Stimulated activated CD4-positive, alpha-beta T cell treated with anti-CD3 and anti-CD28 coated beads, Interleukin-2, amount 100 ng/mL, for 4 hours (primary cell): Measurements from ENCODE around the gene MBP.

Source experiments
- DNase-seq: peaks from one replicate; pipeline ENCODE4 v3.0.0-alpha.2; 2020; ENCODE audit warnings: low read depth

Gene MBP

DNA sequence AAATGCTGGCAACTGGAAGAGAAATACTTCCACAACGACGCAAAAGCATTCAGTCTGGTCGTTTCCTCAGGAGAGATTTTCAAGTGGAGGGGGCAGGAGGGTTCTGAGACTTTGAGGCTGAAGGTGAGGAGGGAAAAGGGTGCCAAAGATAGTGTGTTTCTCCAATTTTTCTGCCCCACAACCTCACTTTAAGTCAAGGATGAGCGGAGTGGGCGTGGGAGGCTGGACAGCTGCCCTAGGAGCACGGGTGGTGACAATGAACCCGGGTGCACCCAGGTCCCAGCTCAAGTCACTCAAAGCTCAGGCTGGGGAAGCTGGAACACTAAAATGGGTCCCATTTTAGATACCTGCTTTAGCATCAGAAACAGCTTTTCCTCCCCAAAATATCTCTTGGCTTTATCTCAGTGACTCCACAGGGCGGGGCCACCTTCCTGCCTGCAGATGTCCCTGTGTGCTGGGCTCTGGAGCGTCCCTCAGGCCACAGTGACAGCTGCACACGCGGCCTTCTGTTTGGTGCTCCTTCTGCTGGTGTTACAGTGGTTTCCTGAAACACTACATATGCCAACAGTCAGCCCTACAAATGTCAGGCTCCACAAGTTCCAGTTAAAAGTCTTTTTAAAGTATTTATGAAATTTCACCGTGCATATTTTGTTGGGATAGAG is 1.4 kb upstream of the MBP start:
- no peak for DNase-seq

DNA sequence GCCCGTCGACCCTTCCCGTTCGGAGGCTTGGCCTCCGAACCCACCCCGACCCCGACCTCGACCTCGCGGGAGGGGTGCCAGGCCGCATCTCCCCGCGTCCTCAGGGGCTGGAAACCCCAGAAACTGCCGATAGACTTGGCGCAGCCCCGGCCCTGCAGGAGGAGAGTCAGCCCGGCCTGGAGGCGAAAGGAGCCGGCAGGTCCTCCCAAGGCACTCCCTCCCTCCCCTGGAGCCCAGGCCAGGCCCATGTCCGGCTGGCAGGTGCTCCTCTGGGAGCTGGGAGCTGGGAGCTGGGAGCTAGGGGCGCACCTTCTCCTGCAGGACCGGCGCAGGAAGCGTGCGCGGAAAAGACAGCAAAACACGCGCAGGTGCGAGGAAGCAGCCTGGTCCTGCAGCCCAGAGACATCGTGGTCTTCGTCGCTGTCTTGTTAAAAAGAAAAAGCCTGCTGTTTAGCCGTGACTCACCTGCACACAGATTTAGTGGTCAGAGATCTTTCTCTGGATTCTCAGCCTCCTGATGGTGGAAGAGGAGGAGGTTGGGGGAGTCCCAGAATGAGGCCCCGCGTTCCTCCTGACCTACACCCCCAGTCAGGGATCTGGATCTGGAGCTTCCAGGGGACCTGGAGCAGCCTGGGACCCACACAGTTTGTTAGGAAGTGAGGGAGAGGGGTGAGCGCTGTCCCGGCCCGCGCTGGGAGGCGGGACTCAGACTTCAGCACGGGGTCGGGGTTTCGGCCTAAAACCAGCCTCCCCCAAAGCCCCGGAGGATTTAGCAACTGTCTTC is 660 bp upstream of the MBP start:
- no peak for DNase-seq

DNA sequence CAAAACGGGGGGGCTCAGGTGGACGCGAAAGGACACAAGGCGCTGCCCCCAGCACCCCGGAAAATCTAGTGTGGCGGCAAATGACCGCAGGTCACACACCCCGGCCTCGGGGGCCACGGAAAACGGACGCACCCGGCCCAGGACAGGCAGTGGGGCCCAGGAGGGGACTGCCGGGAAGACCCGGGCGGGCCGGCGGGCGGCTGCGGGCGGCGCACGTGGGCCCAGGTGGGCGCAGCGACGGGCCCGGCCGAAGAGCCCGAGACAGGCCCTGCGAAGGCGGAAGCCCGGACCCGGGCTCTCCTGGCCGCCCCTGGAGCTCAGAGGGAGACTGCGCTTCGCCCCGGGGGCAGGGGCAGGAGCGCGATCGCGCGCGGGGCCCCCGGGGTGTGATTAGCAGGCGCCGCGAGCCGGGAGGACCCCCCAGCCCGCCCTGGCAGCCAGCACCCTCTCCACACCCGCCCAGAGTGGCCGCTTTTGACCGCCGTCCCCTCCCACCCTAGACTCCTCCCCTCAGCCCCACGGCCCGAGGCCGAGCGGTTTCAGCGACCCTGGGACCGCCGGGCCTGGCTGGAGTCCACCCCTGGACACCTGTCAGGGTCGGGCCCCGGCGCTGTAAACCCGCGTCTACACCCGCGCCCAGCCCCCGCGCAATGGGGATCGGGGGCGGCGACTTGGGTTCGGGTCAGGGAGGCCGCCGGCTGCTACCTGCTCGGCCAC is 773 bp downstream of the MBP start:
- no peak for DNase-seq

DNA sequence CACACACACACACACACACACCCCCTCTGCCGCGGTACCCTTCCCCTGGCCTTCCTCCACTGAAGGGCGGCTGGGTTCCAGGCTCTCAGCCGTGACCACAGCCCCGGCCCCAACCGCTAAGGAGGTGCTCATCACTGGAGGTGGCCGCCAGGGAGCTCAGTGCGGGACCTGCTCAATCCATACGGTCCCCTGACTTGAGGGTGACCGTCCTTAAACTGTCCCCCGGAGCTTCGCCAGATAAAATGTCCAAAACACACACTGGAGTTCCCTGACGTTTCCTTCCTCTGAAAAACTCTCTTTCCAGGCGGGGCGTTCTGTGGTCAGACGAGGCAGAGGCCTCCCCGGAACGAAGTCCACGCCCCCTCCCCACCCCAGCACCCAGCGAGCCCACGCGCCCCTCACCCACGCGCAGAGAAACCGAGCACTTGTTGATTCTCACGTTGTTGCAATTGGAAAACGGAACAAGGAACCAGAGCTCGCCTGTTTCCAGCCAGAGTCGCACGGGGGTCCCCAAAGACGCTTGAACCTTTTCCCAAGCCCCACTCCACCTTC is 1.4 kb downstream of the MBP start:
- peak; percentile 66 for DNase-seq

DNA sequence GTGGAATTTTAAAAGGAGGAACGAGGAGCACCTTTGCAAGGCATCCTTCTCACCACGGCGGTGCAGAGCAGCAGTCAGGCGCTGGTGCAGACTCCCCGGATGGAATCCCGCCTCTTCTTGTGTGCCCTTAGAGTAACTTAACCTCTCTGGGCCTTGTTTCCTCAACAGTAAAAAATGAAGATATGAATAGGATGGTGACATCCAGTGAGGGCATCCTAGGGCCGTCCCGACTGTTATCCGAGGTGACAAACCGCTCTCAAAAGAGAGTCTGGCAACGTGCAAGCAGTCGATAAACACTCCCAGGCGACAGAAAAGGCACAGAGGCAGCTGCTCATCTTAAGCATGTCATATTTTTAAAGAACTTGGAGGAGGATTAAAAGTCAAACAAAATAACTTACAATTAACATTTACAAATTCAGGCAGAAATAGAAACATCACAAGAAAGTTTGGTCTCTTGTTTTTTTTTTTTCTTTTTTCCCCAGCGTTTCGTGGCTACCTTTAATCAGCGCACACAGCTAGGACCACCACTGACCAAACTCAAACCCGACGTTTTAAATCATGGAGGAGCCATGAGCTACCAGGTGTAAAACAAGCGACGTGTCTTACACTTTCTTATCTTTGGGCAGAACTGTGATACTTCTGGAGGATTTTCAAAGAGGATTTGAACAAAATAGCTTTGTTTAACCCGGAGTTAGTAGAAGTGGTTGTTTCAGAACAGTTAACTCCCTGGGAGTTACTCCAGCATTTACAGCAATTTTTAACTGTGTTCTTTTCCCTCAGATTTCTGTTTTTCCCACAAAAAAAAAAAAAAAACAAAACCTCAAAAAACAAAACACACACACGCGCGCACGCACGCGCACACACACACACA is 2.1 kb downstream of the MBP start:
- DNase-seq, result no peak

DNA sequence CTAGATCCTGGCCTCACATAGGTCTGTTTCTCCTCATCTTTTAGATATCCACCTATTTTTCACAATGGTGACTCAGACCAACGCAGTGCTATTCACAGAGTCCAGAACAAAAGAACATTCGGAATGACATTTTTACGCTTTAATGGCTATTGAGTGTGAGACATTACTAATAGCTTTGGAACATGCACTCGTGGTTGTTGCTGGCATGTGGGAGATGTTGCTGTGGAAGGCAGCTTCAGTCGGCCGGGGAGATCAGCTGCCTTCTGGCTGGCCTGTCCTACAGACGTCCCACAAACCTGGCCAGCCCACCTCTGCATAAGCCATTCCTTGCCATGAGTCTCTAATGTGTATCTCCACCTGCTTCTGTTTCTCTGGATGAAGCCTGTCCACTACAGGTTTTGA is 3.4 kb downstream of the MBP start:
- DNase-seq, result no peak

DNA sequence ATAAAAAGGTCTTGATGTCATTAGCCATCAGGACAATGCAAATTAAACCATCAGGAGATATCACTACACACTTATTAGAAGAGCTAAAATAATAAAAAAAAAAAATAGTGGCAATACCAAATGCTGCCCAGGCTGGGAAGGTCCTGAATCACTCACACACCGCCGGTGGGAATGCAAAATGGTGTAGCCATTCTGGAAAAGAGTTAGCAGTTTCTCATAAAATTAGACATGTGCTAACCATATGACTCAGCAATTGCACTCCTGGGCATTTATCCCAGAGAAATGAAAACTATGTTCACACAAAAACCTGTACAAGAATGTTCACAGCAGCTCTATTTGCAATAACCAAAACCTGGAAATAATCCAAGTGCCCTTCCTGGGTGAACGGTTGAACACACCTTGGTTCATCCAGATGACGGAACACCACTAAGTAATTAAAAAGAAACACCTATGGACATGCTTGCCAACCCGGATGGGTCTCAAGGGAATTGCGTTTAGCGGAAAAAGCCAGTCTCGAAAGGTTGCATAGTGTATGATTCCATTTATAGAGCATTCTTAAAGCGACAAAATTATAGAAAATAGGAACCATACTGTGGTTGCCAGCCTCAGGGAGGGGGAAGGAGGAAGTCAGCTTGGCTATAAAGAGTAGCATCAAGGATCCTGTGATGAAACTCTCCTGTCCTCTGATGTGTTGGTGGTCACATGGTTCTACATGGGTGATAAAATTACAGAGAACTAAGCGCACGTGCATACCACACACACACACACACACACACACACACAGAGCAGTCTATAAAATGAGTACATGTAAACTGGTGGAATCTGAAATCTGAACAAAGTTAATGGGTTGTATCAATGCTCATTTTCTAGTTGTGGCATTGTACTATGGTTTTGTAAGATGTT is 4.6 kb downstream of the MBP start:
- no peak for DNase-seq

DNA sequence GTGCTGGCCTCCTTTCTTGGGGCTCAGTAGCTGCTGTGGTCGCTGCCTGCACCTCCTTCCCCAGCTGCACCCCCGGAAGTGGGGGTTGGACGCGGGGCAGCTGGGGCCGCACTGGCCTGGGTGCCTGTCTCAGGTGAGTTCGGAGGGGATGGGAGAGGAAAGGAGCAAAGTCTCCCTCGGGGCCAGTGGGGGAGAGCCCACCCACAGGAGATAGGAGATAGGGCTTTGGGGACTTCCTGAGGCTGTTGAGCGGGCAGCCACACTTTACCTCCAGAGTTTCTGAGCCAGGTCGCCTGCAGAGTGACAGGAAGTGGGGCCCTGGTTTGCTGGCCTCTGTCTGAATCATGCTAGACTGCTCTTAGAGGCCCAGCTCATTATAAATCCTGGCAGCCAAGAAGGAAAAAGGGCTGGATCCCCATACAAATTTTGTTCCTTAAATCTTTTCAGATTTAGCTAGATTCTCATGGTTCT is 8.1 kb downstream of the MBP start:
- DNase-seq, result no peak

DNA sequence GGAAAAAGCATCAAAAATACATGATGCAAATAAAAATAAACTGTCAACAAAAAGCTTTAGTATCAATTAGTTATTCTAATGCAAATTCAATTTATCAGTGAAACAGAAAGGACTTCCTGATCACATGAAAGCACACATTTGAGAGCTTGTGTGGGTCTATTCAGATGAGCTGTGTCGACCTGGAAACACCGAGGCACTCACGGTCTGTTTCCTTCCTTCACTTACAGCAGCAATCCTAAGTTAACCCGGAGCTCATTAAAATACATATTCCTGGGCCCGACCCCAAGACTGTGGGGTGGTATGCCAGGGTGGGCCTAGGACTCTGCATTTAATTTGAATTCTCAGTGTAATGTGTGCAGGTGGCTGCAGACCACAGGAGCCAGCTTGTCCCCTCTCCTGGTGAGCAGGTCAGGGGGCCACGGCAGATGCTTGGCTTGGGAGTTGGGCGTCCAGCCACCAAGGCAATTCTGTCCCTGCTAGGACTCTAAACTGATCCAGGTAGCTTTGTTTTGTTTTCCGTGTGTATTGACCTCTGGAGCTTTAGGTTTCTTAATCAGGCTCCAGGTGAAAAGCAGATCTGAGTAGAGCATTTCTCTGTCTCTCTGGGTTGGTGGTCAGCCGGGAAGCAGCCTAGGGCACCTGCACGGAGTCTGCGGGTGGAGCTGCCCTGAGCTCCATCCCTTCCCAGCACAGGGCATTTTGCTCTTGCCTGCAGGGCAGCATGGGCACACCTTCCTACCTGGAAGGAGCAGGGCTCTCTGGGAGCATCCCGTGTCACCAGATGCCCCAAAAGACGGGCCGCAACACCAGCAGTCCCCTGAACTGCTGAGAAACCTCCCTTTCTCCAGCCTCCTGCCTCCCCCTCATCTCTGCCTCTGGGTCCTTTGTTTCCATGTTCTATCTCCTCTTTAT is 9.0 kb downstream of the MBP start:
- no peak for DNase-seq

DNA sequence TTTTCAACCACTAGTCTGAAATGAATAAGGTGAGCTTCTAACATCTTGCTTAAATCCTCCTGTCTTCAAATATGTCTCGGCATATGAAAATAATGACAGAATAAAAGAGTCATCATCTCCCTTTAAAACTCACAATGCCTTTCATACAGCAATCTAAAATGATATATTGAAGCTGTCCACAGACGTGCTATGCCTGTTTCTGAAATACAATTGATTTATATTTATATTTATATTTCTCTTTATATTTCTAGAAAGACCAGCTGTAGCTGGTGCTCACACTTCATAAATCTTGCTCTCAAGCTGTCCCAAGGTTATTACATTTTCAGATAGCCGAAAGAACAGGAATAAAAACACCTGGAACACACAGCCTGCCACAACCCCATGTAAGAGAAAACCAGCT is 11.1 kb downstream of the MBP start:
- no peak for DNase-seq

DNA sequence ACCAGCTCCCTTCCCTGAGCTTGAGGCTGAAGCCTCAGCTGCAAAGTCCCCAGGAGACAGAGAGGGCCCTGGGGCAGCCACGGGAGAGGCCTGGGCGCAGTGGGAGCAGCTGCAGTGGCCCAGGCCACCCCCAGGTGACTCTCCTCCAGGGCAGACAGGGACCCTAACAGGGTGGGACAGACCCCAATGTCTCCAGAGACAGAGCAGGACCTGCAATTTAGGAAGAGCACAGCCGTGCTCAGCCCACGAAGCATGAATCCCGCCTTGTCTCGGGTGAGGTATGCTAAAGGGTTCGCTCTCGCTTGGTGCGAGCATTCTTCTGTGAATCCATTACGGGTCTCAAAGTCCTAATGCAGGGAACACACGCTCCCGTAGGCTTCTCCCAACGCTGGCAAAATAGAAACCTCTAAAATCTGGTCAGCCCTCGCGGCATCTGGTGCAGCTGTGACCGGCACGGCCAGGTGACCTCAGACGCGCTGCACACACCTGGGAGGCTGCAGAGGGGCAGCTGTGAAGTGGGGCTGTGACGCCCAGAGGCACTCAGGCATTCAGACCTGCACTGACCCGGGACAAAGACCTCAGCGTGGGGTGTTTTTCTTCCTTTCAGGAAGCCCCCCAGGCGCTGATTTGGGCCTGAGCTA is 12.6 kb downstream of the MBP start:
- no peak for DNase-seq

DNA sequence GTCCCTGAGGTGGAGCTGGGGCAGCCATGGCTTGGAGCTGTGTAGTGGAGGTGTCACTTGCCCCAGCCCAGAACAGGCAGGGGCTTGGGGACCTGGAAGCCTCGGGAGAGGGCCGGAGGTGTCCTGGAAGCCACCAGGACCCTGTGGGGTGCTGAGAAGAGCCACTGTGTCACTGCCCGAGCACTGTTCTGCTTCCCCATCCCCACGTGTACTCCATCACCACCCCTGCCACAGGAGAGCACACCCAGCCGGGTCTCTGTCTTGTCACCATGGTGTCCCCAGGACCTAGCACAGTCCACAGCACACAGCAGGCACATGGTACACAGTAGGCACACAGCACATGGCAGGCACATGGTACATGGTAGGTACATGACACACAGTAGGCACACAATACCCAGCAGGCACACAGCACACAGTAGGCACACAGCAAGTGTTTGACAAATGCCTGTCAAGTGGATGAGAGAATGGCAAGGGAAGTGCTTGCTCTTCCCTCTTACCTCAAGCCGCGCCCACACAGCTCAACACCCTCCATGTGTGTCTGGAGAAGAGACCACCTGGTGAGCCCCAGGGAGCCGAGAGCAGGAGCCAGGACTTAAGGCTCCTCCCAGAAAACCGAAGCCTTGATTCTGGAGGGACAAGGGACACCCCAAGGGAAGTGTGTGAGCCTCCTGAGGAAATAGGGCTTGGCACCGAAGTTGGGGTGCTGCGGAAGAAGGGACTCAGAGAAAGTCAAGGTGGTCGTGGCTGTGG is 13.3 kb downstream of the MBP start:
- no peak for DNase-seq

DNA sequence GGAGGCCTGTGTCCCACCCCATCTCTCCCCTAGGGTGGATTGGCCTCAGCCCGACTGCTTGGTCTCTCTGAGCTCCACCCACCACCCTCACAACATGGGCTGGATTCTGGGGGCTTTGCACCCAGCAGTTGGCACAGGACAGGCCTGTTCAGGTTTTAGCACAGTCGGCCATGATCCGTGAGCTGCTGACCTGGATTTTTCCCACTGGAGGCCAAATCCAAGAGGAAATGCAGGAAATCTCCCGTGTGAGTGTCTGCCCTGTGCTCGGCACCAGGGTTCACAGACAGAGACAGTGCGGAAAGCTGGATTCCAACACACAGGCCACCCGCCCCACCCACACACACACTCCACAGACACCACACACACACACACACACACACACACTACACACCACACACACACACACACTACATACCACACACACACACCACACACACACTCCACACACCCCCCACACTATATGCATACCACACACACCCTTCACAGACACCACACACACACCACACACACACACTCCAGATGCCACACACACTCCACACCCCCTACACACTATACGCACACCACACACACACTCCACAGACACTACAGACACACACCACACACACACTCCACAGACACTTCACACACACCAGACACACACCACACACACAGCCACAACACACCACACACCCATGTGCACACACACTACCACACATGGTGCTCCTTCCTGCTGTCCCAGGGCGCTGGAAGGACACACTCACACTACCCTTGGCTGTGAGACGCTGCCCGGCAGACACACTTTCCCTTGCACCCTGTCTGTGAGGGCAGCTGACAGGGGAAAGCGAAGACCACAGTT is 14.1 kb downstream of the MBP start:
- DNase-seq, result no peak

DNA sequence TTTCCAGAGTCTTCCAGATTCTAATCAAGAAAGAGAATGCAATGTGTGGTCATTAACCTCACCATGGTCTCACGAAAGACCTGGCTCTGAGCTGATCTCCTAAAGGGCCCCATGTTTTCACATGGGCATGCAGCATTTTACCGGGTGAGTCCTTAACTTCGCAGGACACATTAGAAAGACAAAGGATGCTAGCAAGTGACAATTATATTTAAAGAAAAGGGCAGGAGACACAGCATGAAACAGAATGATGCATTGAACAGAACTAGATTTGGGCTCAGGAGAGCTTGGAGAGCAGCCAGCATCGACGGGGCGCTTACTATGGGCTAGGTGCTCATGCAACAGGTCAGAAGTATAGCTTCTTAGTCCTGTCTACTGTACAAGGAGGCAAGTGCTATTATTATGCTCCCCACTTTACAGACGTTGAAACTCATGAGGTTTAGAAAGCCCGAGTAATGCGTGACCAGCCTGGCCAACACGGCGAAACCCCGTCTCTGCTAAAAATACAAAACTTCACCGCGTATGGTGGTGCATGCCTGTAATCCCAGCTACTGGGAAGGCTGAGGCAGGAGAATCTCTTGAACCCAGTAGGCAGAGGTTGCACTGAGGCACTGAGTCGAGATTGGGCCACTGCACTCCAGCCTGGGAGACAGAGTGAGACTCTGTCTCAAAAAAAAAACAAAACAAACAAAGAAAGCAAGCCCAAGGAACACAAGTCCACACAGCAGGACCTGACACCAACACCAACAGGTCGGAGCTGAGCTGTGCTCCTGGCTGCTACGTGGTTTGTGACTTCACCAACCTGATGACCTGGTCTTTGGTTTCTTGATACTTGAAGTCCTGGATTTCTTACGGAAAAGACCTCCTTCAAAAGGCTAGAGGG is 16.1 kb downstream of the MBP start:
- no peak for DNase-seq

DNA sequence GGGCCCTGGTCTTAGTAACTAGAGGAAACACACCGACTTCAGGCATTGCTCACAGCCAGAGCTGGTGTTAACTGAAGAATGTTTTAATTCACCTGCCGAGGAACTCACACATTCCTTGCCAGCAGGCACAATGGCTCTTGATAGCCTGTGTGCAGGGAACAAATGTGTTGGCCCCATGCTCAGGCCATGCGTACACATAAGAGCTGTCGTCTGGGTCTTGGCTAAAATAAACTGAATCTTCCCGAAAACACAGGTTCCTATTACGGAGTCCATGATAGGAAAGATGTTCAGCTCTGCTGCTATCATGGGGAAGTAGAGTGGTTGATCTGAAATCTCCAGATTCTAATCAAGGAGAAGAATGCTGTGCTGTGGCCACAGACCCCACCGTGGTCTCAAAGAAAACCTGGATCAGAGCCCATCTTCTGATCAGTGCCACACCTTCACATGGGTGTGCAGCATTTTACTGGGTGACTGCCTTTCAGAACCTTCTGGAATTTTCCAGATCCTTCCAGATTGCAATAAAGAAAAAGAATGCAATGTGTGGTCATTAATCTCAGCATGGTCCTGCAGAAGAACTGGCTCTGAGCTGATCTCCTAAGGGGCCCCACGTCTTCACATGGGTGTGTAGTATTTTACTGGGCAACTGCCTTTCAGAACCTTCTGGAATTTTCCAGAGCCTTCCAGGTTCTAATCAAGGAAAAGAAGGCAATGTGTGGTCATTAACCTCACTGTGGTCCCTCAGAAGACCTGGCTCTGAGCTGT is 17.2 kb downstream of the MBP start:
- DNase-seq, result no peak
